Colonic mucosa (tissue), 4 donors: ENCODE results near the gene SNAI1. TPM values are rescaled to one million over a fixed set of nuclear protein-coding genes. Genes with fewer than 3 reads are reported as not detected.

Experiments
- DNase-seq: peaks from one replicate; pipeline ENCODE4 v3.0.0-alpha.2; 2020
- H3K27ac ChIP-seq: fragments of 200-600 bp; one replicate; pipeline ENCODE4 v1.8.0; 2021
- H3K27me3 ChIP-seq: fragments of 200-600 bp; one replicate; pipeline ENCODE4 v1.8.0; 2021
- H3K36me3 ChIP-seq: fragments of 200-600 bp; one replicate; pipeline ENCODE4 v1.8.0; 2021
- H3K4me1 ChIP-seq: fragments of 200-600 bp; one replicate; pipeline ENCODE4 v1.8.0; 2021; ENCODE audit warnings: mild to moderate bottlenecking
- H3K4me3 ChIP-seq: fragments of 200-600 bp; one replicate; pipeline ENCODE4 v1.8.0; 2021
- H3K9ac ChIP-seq, 2 donors: one replicate each; pipeline ENCODE4 v1.7.0; 2013; ENCODE audit warnings: control low read depth in 2 of 2, low read depth in 2 of 2, low read length in 2 of 2
- H3K9me3 ChIP-seq: fragments of 200-600 bp; one replicate; pipeline ENCODE4 v1.8.0; 2021
- intact Hi-C: fragments of 100-400 bp; cut with DNase I; formaldehyde crosslinking; loops from one replicate; pipeline ENCODE4 v1.14.1; 2022
- total RNA-seq, 2 donors: library from RNA; stranded (reverse); fragmentation: NEBNext Ultra II Directional in 1 of 2; extraction: Animal tissue kit (Norgen Biotek cat#: 25700) in 1 of 2; gene quantifications; one replicate each; pipeline ENCODE4 v1.2.1, GENCODE V29; 2021
- TF ChIP-seq, protein P1 (sequence below): fragments of 200-600 bp; IDR thresholded peaks from one replicate; pipeline ENCODE4 v1.8.0; 2022; ENCODE audit warnings: antibody characterized with exemption, mild to moderate bottlenecking
- donor health status: healthy.
- donor health status: DM: no; HTN: no; CAD: no.
- donor health status: DM: no; HTN: no; CAD: no.

SNAI1 gene
- total RNA-seq, 2 donors from 2014 or later: 0.59 to 4.5 TPM

DNA sequence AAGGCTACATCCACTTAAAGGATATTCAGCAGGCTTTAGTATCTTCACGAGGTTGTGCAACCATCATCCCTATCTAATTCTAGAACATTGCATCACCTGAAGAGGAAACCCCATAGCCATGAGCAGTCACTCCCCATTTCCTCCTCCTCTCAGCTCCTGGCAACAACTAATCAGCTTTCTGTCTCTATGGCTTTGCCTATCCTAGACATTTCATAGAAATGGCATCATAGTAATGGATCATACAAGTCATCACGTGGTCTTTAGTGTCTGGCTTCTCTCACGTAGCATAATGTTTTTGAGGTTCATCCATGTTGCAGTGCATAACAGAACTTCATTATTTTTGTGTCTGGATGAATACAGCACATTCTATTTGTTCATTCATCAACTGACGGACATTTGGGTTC is 20.5 kb downstream of the SNAI1 start:
- TF ChIP-seq, protein P1, sequence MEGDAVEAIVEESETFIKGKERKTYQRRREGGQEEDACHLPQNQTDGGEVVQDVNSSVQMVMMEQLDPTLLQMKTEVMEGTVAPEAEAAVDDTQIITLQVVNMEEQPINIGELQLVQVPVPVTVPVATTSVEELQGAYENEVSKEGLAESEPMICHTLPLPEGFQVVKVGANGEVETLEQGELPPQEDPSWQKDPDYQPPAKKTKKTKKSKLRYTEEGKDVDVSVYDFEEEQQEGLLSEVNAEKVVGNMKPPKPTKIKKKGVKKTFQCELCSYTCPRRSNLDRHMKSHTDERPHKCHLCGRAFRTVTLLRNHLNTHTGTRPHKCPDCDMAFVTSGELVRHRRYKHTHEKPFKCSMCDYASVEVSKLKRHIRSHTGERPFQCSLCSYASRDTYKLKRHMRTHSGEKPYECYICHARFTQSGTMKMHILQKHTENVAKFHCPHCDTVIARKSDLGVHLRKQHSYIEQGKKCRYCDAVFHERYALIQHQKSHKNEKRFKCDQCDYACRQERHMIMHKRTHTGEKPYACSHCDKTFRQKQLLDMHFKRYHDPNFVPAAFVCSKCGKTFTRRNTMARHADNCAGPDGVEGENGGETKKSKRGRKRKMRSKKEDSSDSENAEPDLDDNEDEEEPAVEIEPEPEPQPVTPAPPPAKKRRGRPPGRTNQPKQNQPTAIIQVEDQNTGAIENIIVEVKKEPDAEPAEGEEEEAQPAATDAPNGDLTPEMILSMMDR: no peak
- Histone ChIP-seq H3K27ac (no peak overlapping the region), H3K9ac (no peak overlapping the region), H3K27me3 (no peaks in the 10 kb centered on the region), H3K4me3 (no peak overlapping the region), H3K4me1 (no peaks in the 10 kb centered on the region), H3K9me3 (no peaks in the 10 kb centered on the region), H3K36me3 (no peaks in the 10 kb centered on the region)
- DNase-seq: no peak
- intact Hi-C loops: no loop called here

DNA sequence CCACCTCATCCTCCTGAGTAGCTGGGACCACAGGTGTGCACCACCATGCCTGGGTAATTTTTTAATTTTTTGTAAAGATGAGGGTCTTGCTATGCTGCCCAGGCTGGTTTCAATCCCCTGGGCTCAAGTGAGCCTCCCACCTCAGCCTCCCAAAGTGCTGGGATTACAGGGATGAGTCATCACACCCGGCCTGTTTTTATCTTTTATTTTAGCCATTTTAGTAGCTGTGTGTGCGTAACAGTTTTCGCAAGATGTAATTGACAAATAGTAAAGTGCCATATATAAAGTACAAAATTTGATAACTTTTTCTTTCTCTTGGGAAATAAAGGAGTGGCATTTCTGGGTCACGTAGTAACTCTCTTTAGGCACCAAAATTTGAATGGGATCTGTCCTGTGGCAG is 21.4 kb downstream of the SNAI1 start:
- intact Hi-C loops: no loop called here
- Histone ChIP-seq H3K9me3 (no peaks in the 10 kb centered on the region), H3K9ac (no peak overlapping the region), H3K36me3 (no peaks in the 10 kb centered on the region), H3K4me3 (no peak overlapping the region), H3K4me1 (no peaks in the 10 kb centered on the region), H3K27ac (no peak overlapping the region), H3K27me3 (no peaks in the 10 kb centered on the region)
- DNase-seq: no peak
- TF ChIP-seq, protein P1: no peak

DNA sequence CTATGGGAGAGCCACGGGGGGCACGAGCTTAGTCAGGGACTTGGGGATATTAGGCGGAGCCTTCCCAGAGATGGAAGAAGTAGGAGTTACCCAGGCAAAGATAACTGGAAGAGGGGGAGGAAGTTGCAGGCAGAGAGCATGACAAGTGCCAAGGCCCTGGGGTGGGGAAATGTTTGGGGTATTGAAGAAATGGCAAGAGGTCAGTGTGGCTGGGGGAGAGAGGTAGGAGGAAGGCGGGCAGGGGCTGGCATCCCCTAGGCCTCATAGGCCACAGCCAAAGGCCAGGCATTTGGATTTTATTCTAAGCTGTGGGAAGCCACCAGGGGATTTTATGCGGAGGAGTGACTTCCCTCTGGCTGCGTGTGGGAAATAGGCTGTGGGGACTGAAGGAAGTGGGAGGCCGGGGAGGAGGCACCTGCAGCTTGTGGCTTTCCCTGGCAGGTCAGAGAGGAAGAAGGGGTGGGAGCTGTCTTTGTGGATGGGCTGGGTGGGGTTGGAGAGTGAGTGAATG is 22.7 kb downstream of the SNAI1 start:
- intact Hi-C loops: no loop called here
- Histone ChIP-seq H3K9me3 (no peaks in the 10 kb centered on the region), H3K4me1 (no peaks in the 10 kb centered on the region), H3K27me3 (peaks cover 11% of the 10 kb centered on the region), H3K9ac (no peak overlapping the region), H3K36me3 (no peaks in the 10 kb centered on the region), H3K4me3 (no peak overlapping the region), H3K27ac (no peak overlapping the region)
- TF ChIP-seq, protein P1: no peak
- DNase-seq: no peak

GRCh38 chr20:50007369-50007768 is 24.6 kb downstream of the SNAI1 start:
- H3K4me3 ChIP-seq: no peak overlapping the region
- no peaks in the 10 kb centered on the region for H3K4me1 ChIP-seq
- intact Hi-C loops: no loop called here
- DNase-seq: no peak
- no peak overlapping the region for H3K9ac ChIP-seq
- TF ChIP-seq, protein P1: no peak
- H3K36me3 ChIP-seq: no peaks in the 10 kb centered on the region
- no peaks in the 10 kb centered on the region for H3K9me3 ChIP-seq
- H3K27me3 ChIP-seq: peaks cover 13% of the 10 kb centered on the region
- no peak overlapping the region for H3K27ac ChIP-seq

GRCh38 chr20:50008007-50008406 is 25.2 kb downstream of the SNAI1 start:
- H3K36me3 ChIP-seq: no peaks in the 10 kb centered on the region
- H3K9me3 ChIP-seq: no peaks in the 10 kb centered on the region
- no peak overlapping the region for H3K4me3 ChIP-seq
- DNase-seq: no peak
- H3K27me3 ChIP-seq: peaks cover 13% of the 10 kb centered on the region
- intact Hi-C loops: no loop called here
- no peak overlapping the region for H3K27ac ChIP-seq
- no peaks in the 10 kb centered on the region for H3K4me1 ChIP-seq
- H3K9ac ChIP-seq: no peak overlapping the region
- TF ChIP-seq, protein P1: no peak
